GM23338 (cell line): Measurements from ENCODE around the gene SYTL1.

ENCODE experiments used
- CREB1 ChIP-seq: fragments of 250-450 bp; sonication (Bioruptor Pico); IDR thresholded peaks from 2 replicates; pipeline ENCODE4 v1.5.0; 2020; ENCODE audit warnings: low read depth, mild to moderate bottlenecking, moderate library complexity
- CTCF ChIP-seq, 2 experiments: fragments of 200-600 bp in 1 of 2; sonication (generic) in 1 of 2; conservative IDR thresholded peaks; 2 replicates each; pipeline versions ENCODE4 v1.5.1 to v1.6.1; 2016 to 2017; ENCODE audit warnings: antibody characterized with exemption in 2 of 2, low read depth in 2 of 2, mild to moderate bottlenecking in 2 of 2, moderate library complexity in 1 of 2
- EZH2 ChIP-seq: fragments of 200-600 bp; sonication (generic); IDR thresholded peaks from one replicate; pipeline ENCODE4 v1.8.0; 2017; ENCODE audit warnings: antibody characterized with exemption, mild to moderate bottlenecking, low read depth; ENCODE audit not compliant: unreplicated experiment
- EZH2phosphoT487 ChIP-seq: fragments of 200-600 bp; sonication (generic); IDR thresholded peaks from one replicate; pipeline ENCODE4 v1.8.1; 2018; ENCODE audit warnings: antibody characterized with exemption; ENCODE audit not compliant: unreplicated experiment
- JUNB ChIP-seq: IDR thresholded peaks from one replicate; pipeline ENCODE4 v1.6.1; 2016; ENCODE audit warnings: antibody characterized with exemption; ENCODE audit not compliant: unreplicated experiment
- NANOG ChIP-seq: IDR thresholded peaks from 2 replicates; pipeline ENCODE4 v1.6.1; 2016; ENCODE audit warnings: antibody characterized with exemption, borderline replicate concordance
- POLR2AphosphoS5 ChIP-seq: IDR thresholded peaks from 2 replicates; pipeline ENCODE4 v1.6.1; 2016; ENCODE audit warnings: antibody characterized with exemption, low read depth
- REST ChIP-seq: IDR thresholded peaks from one replicate; pipeline ENCODE4 v1.6.1; 2018; ENCODE audit warnings: antibody characterized with exemption; ENCODE audit not compliant: unreplicated experiment
- STAT1 ChIP-seq: IDR thresholded peaks from one replicate; pipeline ENCODE4 v1.6.1; 2016; ENCODE audit warnings: antibody characterized with exemption; ENCODE audit not compliant: unreplicated experiment
- ZNF114 ChIP-seq: fragments of 250-450 bp; sonication (Bioruptor Pico); IDR thresholded peaks from 2 replicates; pipeline ENCODE4 v1.5.0; 2020; ENCODE audit warnings: mild to moderate bottlenecking, moderate library complexity
- ZNF331 ChIP-seq: fragments of 250-450 bp; sonication (Bioruptor Pico); IDR thresholded peaks from 2 replicates; pipeline ENCODE4 v1.5.0; 2020; ENCODE audit warnings: low read depth, mild to moderate bottlenecking, moderate library complexity
- TF ChIP-seq, protein P1 (sequence below): IDR thresholded peaks from 2 replicates; pipeline ENCODE4 v1.6.1; 2016; ENCODE audit warnings: antibody characterized with exemption

DNA sequence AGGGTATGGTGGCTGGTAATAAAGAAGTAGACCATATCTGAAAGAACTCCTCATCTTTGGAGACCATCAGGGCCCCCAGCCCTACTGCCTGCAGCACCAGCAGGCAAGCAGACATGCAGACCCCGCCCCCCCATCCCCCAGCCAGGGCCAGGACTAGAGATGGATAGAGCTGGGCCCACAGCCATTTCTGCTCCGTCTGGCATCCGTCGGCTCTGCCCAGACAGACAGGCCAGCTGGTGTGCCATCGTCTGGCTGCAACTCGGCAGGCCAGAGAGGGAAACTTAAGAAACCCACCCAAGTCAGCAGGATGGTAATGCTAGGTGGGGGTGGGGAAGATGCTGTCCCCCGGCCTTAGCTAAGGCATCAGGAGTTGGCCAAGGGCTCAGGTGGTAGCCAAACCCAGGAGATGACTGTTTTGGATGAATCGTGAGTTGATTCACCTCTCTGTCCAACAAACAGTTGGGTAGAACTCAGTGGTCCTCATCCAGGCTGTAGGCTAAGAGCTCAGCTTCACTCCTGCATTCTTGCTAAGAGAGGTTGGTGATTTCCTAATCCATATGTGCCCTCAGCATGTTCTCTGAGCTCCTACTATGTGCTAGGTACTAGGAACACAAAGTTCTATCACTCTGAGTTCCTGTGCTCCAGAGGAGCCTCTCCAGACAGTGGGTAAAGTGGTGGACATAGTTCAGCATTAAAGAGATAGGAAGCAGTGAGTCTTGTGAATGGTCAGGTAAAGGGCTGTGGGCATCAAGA, 43.0 kb upstream of the SYTL1 start:
- TF ChIP-seq CTCF (conservative IDR thresholded peaks at IDR 0.05; ENCODE audit: low read depth in 2 of 2) (no peak), REST (no peak), CREB1 (no peak), ZNF331 (CRISPR knock-in tag) (no peak), EZH2 (no peak), POLR2AphosphoS5 (no peak), EZH2phosphoT487 (no peak), NANOG (no peak), JUNB (no peak), ZNF114 (CRISPR knock-in tag) (no peak), STAT1 (no peak)
- TF ChIP-seq, protein P1, sequence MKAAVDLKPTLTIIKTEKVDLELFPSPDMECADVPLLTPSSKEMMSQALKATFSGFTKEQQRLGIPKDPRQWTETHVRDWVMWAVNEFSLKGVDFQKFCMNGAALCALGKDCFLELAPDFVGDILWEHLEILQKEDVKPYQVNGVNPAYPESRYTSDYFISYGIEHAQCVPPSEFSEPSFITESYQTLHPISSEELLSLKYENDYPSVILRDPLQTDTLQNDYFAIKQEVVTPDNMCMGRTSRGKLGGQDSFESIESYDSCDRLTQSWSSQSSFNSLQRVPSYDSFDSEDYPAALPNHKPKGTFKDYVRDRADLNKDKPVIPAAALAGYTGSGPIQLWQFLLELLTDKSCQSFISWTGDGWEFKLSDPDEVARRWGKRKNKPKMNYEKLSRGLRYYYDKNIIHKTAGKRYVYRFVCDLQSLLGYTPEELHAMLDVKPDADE, result no peak
